RWPE2 (cell line): ENCODE results near the gene DESI1.

Source experiments
- ATAC-seq: fragments of 200-7000 bp; cut with Tn5 transposase; 3 replicates; pipeline ENCODE4 v1.9.1; 2021; ENCODE audit warnings: low read depth
- DNase-seq: peaks from one replicate; pipeline ENCODE4 v3.0.0-alpha.2; 2020; ENCODE audit warnings: low spot score
- H3K27ac ChIP-seq: fragments of 450-650 bp; 2 replicates; pipeline ENCODE4 v1.5.1; 2017; ENCODE audit warnings: mild to moderate bottlenecking; ENCODE audit not compliant: poor library complexity, severe bottlenecking
- H3K27me3 ChIP-seq: fragments of 250-450 bp; sonication (Bioruptor Pico); 2 replicates; pipeline ENCODE4 v1.5.1; 2021; ENCODE audit warnings: mild to moderate bottlenecking, moderate library complexity; ENCODE audit not compliant: insufficient read depth, poor library complexity, severe bottlenecking
- H3K36me3 ChIP-seq: fragments of 250-450 bp; sonication (Bioruptor Pico); 2 replicates; pipeline ENCODE4 v1.5.1; 2020; ENCODE audit warnings: low read depth, mild to moderate bottlenecking, moderate library complexity
- H3K4me1 ChIP-seq: fragments of 250-450 bp; sonication (Bioruptor Pico); 2 replicates; pipeline ENCODE4 v1.5.1; 2021; ENCODE audit warnings: mild to moderate bottlenecking, moderate library complexity; ENCODE audit not compliant: insufficient read depth, poor library complexity, severe bottlenecking
- H3K4me3 ChIP-seq: fragments of 250-450 bp; sonication (Bioruptor Pico); 2 replicates; pipeline ENCODE4 v1.5.1; 2021; ENCODE audit warnings: mild to moderate bottlenecking, moderate library complexity; ENCODE audit not compliant: severe bottlenecking
- H3K9me3 ChIP-seq: fragments of 250-450 bp; sonication (Bioruptor Pico); 2 replicates; pipeline ENCODE4 v1.5.1; 2021; ENCODE audit warnings: mild to moderate bottlenecking, moderate library complexity; ENCODE audit not compliant: severe bottlenecking
- TF ChIP-seq, protein P1 (sequence below): fragments of 450-650 bp; IDR thresholded peaks from one replicate; pipeline ENCODE4 v1.5.1; 2017; ENCODE audit warnings: mild to moderate bottlenecking, moderate library complexity; ENCODE audit not compliant: poor library complexity, severe bottlenecking

The DESI1 gene

DNA sequence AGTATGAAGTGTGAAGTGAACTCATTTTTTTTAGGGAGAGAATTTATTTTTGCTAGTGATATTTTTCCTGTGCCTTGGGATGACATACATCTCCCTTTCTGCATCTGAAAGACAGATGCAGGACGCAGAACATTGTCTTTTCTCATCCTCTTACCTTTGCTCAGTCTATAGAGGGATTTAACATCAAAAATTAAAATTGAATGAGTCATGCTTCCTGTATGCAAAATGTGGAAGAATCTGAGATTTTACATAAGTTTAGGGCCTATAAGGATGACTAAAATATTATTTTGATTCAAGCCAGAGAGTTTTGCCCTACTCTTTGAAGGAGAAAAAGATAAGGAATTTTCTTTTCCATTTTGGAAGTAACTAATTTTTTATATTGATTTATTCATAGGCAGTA is 27.6 kb upstream of the DESI1 start:
- H3K4me1 ChIP-seq: no peaks in the 10 kb centered on the region
- no peaks in the 10 kb centered on the region for H3K9me3 ChIP-seq
- DNase-seq (no peak), ATAC-seq (no peak)
- no peak overlapping the region for H3K27ac ChIP-seq
- H3K36me3 ChIP-seq: peaks cover 90% of the 10 kb centered on the region
- no peaks in the 10 kb centered on the region for H3K27me3 ChIP-seq
- no peak overlapping the region for H3K4me3 ChIP-seq
- TF ChIP-seq, protein P1, sequence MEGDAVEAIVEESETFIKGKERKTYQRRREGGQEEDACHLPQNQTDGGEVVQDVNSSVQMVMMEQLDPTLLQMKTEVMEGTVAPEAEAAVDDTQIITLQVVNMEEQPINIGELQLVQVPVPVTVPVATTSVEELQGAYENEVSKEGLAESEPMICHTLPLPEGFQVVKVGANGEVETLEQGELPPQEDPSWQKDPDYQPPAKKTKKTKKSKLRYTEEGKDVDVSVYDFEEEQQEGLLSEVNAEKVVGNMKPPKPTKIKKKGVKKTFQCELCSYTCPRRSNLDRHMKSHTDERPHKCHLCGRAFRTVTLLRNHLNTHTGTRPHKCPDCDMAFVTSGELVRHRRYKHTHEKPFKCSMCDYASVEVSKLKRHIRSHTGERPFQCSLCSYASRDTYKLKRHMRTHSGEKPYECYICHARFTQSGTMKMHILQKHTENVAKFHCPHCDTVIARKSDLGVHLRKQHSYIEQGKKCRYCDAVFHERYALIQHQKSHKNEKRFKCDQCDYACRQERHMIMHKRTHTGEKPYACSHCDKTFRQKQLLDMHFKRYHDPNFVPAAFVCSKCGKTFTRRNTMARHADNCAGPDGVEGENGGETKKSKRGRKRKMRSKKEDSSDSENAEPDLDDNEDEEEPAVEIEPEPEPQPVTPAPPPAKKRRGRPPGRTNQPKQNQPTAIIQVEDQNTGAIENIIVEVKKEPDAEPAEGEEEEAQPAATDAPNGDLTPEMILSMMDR: no peak

DNA sequence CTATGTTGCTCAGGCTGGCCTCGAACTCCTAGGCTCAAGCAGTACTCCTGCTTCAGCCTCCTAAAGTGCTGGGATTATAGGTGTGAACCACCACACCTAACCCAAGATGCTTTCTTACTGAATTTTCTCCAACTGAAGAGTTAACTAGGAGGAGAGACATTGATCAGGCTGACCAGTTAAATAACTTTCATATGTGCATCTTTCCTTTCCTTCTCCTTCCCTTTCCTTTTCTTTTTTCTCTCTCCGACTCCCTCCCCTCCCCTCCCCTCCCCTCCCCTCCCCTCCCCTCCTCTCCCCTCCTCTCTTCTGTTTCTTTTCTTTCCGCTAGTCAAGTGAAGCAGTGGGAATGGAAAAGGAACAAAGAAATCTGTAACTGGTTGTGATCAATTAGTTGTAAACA is 26.9 kb upstream of the DESI1 start:
- ATAC-seq (no peak), DNase-seq (no peak)
- H3K36me3 ChIP-seq: peaks cover 90% of the 10 kb centered on the region
- no peaks in the 10 kb centered on the region for H3K27me3 ChIP-seq
- no peak overlapping the region for H3K4me3 ChIP-seq
- TF ChIP-seq, protein P1: no peak
- no peak overlapping the region for H3K27ac ChIP-seq
- no peaks in the 10 kb centered on the region for H3K4me1 ChIP-seq
- no peaks in the 10 kb centered on the region for H3K9me3 ChIP-seq

DNA sequence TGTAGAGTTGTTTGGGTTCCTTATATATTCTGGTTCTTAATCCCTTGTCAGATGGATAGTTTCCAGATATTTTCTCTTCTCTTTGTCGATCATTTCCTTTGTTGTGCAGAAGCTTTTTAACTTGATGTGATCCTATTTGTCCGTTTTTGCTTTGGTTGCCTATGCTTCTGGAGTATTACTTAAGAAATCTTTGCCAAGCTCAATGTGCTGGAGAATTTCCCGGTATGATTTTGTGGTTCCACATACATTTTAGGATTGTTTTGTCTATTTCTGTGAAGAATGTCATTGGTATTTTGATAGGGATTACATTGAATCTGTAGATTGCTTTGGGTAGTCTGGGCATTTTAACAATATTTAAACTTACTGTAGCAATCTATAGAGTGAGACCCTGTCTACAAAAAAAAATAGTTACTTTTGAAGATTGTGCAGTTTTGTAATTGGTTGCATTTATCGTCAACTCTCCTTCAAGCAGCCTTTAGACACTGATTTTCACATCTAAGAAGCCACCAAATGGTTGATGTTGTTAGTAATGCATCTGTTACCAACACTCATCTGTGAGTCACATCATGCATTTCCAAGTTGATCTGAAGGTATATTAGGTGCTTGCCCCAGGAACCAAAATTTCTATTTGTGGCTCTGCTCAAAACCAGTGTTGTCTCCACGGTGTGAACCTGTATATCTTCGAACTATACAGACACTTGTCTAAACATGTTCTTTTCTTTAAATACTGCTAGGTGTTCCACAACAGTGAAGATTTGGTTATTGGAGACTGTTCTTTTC is 21.7 kb upstream of the DESI1 start:
- no peak overlapping the region for H3K4me3 ChIP-seq
- TF ChIP-seq, protein P1: no peak
- ATAC-seq (no peak), DNase-seq (no peak)
- H3K27ac ChIP-seq: no peak overlapping the region
- no peaks in the 10 kb centered on the region for H3K27me3 ChIP-seq
- H3K4me1 ChIP-seq: no peaks in the 10 kb centered on the region
- no peaks in the 10 kb centered on the region for H3K9me3 ChIP-seq
- peaks cover 92% of the 10 kb centered on the region for H3K36me3 ChIP-seq

DNA sequence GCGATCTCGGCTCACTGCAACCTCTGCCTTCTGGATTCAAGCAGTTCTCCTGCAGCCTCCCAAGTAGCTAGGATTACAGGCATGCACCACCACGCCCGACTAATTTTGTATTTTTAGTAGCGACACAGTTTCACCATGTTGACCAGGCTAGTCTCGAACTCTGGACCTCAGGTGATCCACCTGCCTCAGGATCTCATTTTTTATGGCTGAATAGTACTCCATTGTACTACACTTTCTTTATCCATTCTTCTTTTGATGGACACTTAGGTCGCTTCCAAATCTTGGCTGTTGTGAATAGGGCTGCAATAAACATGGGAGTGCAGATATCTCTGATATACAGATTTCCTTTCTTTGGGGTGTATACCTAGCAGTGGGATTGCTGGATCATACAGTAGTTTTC is 21.0 kb upstream of the DESI1 start:
- ATAC-seq: no peak
- Histone ChIP-seq H3K36me3 (peaks cover 92% of the 10 kb centered on the region), H3K27ac (no peak overlapping the region), H3K9me3 (no peaks in the 10 kb centered on the region), H3K27me3 (no peaks in the 10 kb centered on the region), H3K4me1 (no peaks in the 10 kb centered on the region), H3K4me3 (no peak overlapping the region)
- TF ChIP-seq, protein P1: no peak
- DNase-seq: no peak

DNA sequence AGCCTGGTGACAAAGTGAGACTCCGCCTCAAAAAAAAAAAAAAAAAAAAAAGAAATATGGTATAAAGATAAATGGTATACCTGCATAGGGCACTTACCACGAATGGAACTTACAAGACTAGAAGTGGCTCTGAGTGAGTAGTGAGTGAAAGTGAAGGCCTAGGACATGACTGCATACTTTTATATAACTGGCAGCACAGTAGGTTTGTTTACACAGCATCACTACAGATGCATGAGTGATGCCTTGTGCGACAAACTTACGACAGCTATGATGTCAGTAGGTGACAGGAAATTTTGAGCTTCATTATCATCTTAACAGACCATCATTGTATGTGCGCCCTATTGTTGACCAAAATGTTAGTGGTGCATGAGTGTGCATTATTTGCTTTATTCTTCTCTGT is 17.9 kb upstream of the DESI1 start:
- TF ChIP-seq, protein P1: no peak
- Histone ChIP-seq H3K27ac (no peak overlapping the region), H3K36me3 (peaks cover 94% of the 10 kb centered on the region), H3K4me3 (no peak overlapping the region), H3K4me1 (peaks cover 7% of the 10 kb centered on the region), H3K27me3 (no peaks in the 10 kb centered on the region), H3K9me3 (no peaks in the 10 kb centered on the region)
- DNase-seq: no peak
- no peak for ATAC-seq
